ENCODE measurements around the gene STAB2.

STAB2 gene

GRCh38 chr12:103779410-103780092 is 192.5 kb downstream of the STAB2 start:
- H3K4me3 ChIP-seq (ENCODE audit: control insufficient read depth, low read depth, low read length) = no peak overlapping the region
- TF ChIP-seq, protein P1, sequence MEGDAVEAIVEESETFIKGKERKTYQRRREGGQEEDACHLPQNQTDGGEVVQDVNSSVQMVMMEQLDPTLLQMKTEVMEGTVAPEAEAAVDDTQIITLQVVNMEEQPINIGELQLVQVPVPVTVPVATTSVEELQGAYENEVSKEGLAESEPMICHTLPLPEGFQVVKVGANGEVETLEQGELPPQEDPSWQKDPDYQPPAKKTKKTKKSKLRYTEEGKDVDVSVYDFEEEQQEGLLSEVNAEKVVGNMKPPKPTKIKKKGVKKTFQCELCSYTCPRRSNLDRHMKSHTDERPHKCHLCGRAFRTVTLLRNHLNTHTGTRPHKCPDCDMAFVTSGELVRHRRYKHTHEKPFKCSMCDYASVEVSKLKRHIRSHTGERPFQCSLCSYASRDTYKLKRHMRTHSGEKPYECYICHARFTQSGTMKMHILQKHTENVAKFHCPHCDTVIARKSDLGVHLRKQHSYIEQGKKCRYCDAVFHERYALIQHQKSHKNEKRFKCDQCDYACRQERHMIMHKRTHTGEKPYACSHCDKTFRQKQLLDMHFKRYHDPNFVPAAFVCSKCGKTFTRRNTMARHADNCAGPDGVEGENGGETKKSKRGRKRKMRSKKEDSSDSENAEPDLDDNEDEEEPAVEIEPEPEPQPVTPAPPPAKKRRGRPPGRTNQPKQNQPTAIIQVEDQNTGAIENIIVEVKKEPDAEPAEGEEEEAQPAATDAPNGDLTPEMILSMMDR (IDR thresholded peaks at IDR 0.05; ENCODE audit: control insufficient read depth, insufficient read depth, low read depth, low read length, missing control alignments) = no peak
- DNase-seq (ENCODE audit: low read depth) = no peak

DNA sequence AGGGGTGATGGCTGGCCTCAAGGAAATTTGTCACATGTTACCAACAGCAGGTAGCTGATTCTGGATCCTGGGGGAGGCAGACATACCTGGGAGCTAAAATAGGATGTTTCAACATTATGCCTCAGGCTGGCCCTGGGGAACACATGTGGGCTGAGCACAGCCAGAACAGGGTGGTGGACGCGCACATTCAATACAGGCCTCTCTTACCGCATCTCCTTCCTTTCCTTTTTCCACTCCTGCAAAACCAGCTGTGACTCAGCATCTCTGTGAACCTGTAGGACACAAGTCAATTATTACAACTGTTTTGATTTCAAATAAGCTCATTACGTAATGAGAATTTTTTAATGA is 193.0 kb downstream of the STAB2 start:
- H3K4me3 ChIP-seq (ENCODE audit: control insufficient read depth, low read depth, low read length) = no peak overlapping the region
- TF ChIP-seq, protein P1 (IDR thresholded peaks at IDR 0.05; ENCODE audit: control insufficient read depth, insufficient read depth, low read depth, low read length, missing control alignments) = no peak
- no peak for DNase-seq (ENCODE audit: low read depth)

DNA sequence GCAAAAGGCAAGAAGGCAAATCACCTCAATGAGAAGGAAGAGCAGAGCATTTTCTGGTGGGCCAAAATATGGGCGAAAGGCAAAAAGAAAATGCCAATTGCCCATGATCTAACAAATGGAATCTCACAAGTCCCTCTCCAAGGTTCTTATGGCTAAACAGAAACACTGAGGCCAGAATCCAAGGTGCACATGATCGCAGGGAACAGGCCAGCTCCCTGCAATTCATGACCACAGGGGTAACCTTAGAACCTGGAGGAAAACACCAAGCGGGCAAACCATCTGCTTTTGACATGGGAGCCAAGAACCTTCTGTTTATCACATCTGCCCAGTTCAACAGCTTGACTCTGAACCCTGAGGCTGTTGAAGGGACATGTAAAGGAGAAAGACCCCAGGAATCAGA is 193.9 kb downstream of the STAB2 start:
- DNase-seq (ENCODE audit: low read depth) = no peak
- TF ChIP-seq, protein P1 (IDR thresholded peaks at IDR 0.05; ENCODE audit: control insufficient read depth, insufficient read depth, low read depth, low read length, missing control alignments) = no peak

GRCh38 chr12:103782399-103782798 is 195.3 kb downstream of the STAB2 start:
- TF ChIP-seq, protein P1 (IDR thresholded peaks at IDR 0.05; ENCODE audit: control insufficient read depth, insufficient read depth, low read depth, low read length, missing control alignments) = no peak
- no peak for DNase-seq (ENCODE audit: low read depth)
- no peak overlapping the region for H3K4me3 ChIP-seq (ENCODE audit: control insufficient read depth, low read depth, low read length)

More for the DNA sequence above, 193.9 kb downstream of the STAB2 start:
- H3K4me3 ChIP-seq (ENCODE audit: control insufficient read depth, low read depth, low read length) = no peak overlapping the region

DNA sequence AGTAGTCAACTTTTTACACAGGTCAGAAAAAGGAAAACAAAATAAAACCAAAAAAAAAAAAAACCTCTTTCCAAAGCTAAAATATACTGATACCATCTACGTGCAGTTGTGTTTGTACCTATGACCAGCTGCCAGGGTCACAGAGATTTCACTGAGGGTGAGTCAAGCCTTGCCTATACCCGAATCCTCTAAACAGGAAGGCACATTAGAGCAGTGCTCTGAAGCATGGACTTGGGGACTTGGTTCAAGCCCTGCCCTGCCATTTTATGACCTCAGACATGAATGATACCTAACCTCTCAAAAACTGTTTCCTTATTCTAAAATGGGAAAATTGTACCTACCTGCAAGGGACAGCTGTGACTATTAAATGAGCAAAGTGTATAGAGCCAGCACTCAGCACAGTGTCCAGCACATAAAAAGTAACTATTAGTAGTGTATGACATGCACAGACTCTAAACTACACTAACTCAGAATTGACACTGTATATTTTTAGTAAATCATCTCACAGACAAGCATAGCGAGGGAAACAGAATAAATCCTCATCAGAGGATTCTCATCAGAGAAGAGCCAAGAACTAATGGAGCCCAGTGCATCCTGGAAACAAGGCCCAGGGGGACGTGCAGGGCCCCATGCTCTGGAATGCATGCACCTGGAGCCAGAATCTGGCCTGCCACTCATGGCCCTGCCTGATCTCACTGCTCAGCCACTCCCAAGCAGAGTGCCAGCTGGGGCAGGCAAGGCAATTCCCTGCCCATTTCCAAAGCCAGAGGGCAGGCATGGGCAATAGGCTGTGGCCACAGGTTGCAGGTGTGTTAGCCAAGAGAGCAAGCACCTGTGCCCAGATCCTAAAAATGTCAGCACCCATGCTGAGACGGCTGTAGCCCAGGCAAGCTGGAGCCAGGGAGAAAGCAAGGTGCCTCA is 196.9 kb downstream of the STAB2 start:
- TF ChIP-seq, protein P1 (IDR thresholded peaks at IDR 0.05; ENCODE audit: control insufficient read depth, insufficient read depth, low read depth, low read length, missing control alignments) = no peak
- no peak for DNase-seq (ENCODE audit: low read depth)
- H3K4me3 ChIP-seq (ENCODE audit: control insufficient read depth, low read depth, low read length) = no peak overlapping the region

- TF ChIP-seq, protein P1 (IDR thresholded peaks at IDR 0.05; ENCODE audit: control insufficient read depth, insufficient read depth, low read depth, low read length, missing control alignments) = no peak
- DNase-seq (ENCODE audit: low read depth) = no peak
- no peak overlapping the region for H3K4me3 ChIP-seq (ENCODE audit: control insufficient read depth, low read depth, low read length)
Measured at GRCh38 chr12:103785243-103786031, 198.4 kb downstream of the STAB2 start.
